Endothelial cell (in vitro differentiated cells): ENCODE results near the gene OR2M4. TPM values are rescaled to one million over a fixed set of nuclear protein-coding genes. Genes with fewer than 3 reads are reported as not detected.

Source experiments
- DNase-seq: peaks from one replicate; pipeline ENCODE4 v3.0.0; 2021; ENCODE audit warnings: low spot score
- H3K27ac Mint-ChIP-seq: one replicate; pipeline ENCODE4 v1.8.0; 2021; ENCODE audit warnings: mixed read lengths, inconsistent platforms; ENCODE audit not compliant: unreplicated experiment
- H3K27me3 Mint-ChIP-seq: one replicate; pipeline ENCODE4 v1.8.0; 2021; ENCODE audit warnings: mild to moderate bottlenecking, moderate library complexity, mixed read lengths, inconsistent platforms; ENCODE audit not compliant: unreplicated experiment
- H3K36me3 Mint-ChIP-seq: one replicate; pipeline ENCODE4 v1.8.0; 2021; ENCODE audit warnings: mild to moderate bottlenecking, low read depth, mixed read lengths, inconsistent platforms; ENCODE audit not compliant: unreplicated experiment
- H3K4me1 Mint-ChIP-seq: one replicate; pipeline ENCODE4 v1.8.0; 2021; ENCODE audit warnings: mild to moderate bottlenecking, mixed read lengths, inconsistent platforms; ENCODE audit not compliant: unreplicated experiment
- H3K4me3 Mint-ChIP-seq: one replicate; pipeline ENCODE4 v1.8.0; 2021; ENCODE audit warnings: mild to moderate bottlenecking, mixed read lengths, inconsistent platforms; ENCODE audit not compliant: unreplicated experiment
- H3K9me3 Mint-ChIP-seq: one replicate; pipeline ENCODE4 v1.8.0; 2021; ENCODE audit warnings: mixed read lengths, inconsistent platforms; ENCODE audit not compliant: unreplicated experiment
- total RNA-seq: library from RNA; stranded (reverse); fragmentation: NEBNext Ultra II Directional; extraction: Animal tissue kit (Norgen Biotek cat#: 25700); gene quantifications from one replicate; pipeline ENCODE4 v1.2.1, GENCODE V29; 2021; ENCODE audit not compliant: unreplicated experiment
- TF ChIP-seq, protein P1 (sequence below): fragments of 200-600 bp; sonication (generic); IDR thresholded peaks from one replicate; pipeline ENCODE4 v1.5.0; 2021; ENCODE audit warnings: antibody characterized with exemption; ENCODE audit not compliant: unreplicated experiment

Gene OR2M4
- total RNA-seq, 1 donor from 2014 or later: not detected

DNA sequence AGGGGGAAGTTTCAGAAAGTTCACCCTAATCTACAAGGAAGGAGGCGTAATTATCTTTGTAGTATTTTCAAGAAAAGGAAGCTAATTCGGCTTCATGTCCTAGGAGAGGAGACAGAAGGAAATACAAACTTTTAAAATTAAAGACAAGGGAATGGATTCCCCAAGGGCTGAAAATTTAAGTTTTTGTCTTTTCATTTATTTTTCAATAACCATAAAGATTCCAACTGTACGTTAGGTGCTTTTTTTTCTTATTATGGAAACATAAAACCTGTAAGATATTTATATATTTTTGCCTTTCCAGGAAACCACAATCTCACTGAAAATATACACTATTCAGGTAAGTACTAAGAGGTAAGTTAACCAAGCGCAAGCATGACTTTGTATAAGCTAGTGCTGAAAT lies 34.3 kb upstream of the OR2M4 start, which contains the start of gene OR2M3:
OR2M3 (plus strand) TSS at position 301 of the 400 bp plus-strand sequence. CDS start 5,803 bp downstream, outside the sequence.
- Mint-ChIP-seq H3K9me3 (no peaks in the 10 kb centered on the region), H3K4me3 (no peak within 1 kb of the TSS), H3K36me3 (no peaks in the 10 kb centered on the region), H3K27ac (no peak within 1 kb of the TSS), H3K4me1 (no peaks in the 10 kb centered on the region), H3K27me3 (peaks cover 1% of the 10 kb centered on the region)
- TF ChIP-seq, protein P1, sequence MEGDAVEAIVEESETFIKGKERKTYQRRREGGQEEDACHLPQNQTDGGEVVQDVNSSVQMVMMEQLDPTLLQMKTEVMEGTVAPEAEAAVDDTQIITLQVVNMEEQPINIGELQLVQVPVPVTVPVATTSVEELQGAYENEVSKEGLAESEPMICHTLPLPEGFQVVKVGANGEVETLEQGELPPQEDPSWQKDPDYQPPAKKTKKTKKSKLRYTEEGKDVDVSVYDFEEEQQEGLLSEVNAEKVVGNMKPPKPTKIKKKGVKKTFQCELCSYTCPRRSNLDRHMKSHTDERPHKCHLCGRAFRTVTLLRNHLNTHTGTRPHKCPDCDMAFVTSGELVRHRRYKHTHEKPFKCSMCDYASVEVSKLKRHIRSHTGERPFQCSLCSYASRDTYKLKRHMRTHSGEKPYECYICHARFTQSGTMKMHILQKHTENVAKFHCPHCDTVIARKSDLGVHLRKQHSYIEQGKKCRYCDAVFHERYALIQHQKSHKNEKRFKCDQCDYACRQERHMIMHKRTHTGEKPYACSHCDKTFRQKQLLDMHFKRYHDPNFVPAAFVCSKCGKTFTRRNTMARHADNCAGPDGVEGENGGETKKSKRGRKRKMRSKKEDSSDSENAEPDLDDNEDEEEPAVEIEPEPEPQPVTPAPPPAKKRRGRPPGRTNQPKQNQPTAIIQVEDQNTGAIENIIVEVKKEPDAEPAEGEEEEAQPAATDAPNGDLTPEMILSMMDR: no peak
- no peak for DNase-seq

DNA sequence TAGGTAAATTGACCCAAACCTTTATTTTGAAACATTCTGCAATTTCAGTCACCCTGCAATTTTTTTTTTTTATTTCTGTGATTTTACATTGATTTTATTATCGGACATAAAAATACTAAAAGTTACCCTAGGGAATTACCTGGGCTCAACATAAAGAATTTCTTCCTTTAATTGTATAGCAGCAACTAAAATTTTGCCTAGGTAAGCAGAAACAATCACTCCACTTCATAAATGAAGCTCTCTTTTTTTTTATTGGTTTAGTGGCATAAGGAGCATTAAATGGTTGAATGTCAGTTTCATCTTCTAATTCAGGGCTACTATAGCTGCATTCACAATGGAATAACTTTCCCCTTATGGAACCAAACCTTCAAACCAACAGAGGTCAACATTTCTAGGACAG lies 15.3 kb upstream of the OR2M4 start:
- no peak for DNase-seq
- Mint-ChIP-seq H3K4me1 (no peaks in the 10 kb centered on the region), H3K27me3 (no peaks in the 10 kb centered on the region), H3K9me3 (peaks cover 14% of the 10 kb centered on the region), H3K27ac (no peak overlapping the region), H3K36me3 (peaks cover under 1% of the 10 kb centered on the region), H3K4me3 (no peak overlapping the region)
- TF ChIP-seq, protein P1: no peak

- Mint-ChIP-seq H3K36me3 (no peaks in the 10 kb centered on the region), H3K27ac (no peak overlapping the region), H3K4me3 (no peak overlapping the region), H3K9me3 (peaks cover 25% of the 10 kb centered on the region), H3K4me1 (no peaks in the 10 kb centered on the region), H3K27me3 (peaks cover 2% of the 10 kb centered on the region)
- DNase-seq: no peak
- TF ChIP-seq, protein P1: no peak
Observed at GRCh38 chr1:248225537-248225936, 5.7 kb upstream of the OR2M4 start.

DNA sequence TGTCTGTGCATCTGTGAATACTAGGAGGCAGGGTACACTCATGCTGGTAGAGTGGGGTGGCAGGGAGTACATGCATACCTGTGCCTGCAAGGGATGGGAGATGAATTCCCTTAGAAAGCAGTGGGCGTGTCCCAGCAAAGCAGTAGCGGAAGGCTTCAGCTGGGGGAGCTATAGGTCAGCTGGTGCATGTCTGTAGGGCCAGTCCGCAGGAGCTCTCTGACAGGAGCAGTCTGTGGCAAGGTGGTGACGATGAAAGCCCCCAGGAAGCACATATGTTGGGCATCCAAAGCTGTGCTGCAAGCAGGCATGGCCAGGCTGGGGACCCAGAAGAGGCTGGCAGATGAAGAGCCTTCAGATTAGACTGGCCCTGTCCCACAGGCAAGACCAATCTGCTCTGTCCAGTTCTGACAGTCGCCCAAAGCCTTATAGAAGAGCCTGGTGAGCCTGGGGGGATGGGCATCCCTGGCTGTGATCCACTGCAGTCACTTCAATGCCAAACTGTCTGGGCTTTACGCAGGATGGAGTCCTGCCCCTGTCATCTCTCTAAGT lies 1.8 kb upstream of the OR2M4 start:
- Mint-ChIP-seq H3K9me3 (peaks cover 27% of the 10 kb centered on the region), H3K27me3 (peaks cover 2% of the 10 kb centered on the region), H3K36me3 (no peaks in the 10 kb centered on the region), H3K4me3 (no peak overlapping the region), H3K27ac (no peak overlapping the region), H3K4me1 (no peaks in the 10 kb centered on the region)
- TF ChIP-seq, protein P1: no peak
- DNase-seq: no peak

GRCh38 chr1:248239478-248239877 lies 8.3 kb downstream of the OR2M4 start:
- Mint-ChIP-seq H3K4me3 (no peak overlapping the region), H3K4me1 (no peaks in the 10 kb centered on the region), H3K9me3 (peaks cover 26% of the 10 kb centered on the region), H3K27me3 (peaks cover 2% of the 10 kb centered on the region), H3K36me3 (no peaks in the 10 kb centered on the region), H3K27ac (no peak overlapping the region)
- no peak for DNase-seq
- TF ChIP-seq, protein P1: no peak
